A549 (cell line): ENCODE data around the gene NEDD9. TPM values are rescaled to one million over a fixed set of nuclear protein-coding genes. Genes with fewer than 3 reads are reported as not detected.

ENCODE experiments used
- ATAC-seq, 2 experiments: fragments of 200-7000 bp in 1 of 2; fragments of >200 bp in 1 of 2; cut with Nextera tagmentation in 1 of 2; cut with Tn5 transposase in 1 of 2; 3 replicates each; pipeline versions ENCODE4 v1.8.0 to v1.9.1; 2018 to 2020; ENCODE audit warnings: mild to moderate bottlenecking in 1 of 2, moderate library complexity in 1 of 2
- CTCF ChIA-PET: fragments of 300-600 bp; sonication (Branson Sonifier 250); formaldehyde crosslinking; extraction: SDS; loops from one replicate; lab custom pipeline; 2021; ENCODE audit warnings: antibody characterized with exemption, inconsistent platforms; lab: Yijun Ruan, JAX
- POLR2A ChIA-PET: fragments of 350-600 bp; formaldehyde crosslinking; extraction: SDS; loops from one replicate; lab custom pipeline; 2021; ENCODE audit warnings: antibody characterized with exemption, inconsistent platforms; lab: Yijun Ruan, JAX
- DNase-seq, 2 experiments: peaks; one replicate each; pipeline versions ENCODE4 v3.0.0 to v3.0.0-alpha.2; 2011 to 2016; ENCODE audit warnings: low read depth in 1 of 2, low spot score in 1 of 2
- FAIRE-seq: peaks from 2 replicates; lab custom pipeline; 2011; peaks lifted over from hg19 to GRCh38; lab: Jason Lieb, UNC
- H3K27ac ChIP-seq, 2 experiments: fragments of >200 bp; sonication (Bioruptor Twin); formaldehyde crosslinking; 3 replicates each; pipeline ENCODE4 v1.5.1; 2016 to 2017
- H3K4me1 ChIP-seq: fragments of >200 bp; sonication (Bioruptor Twin); formaldehyde crosslinking; 3 replicates; pipeline ENCODE4 v1.6.1; 2016
- H3K4me2 ChIP-seq: fragments of >200 bp; sonication (Bioruptor Twin); formaldehyde crosslinking; 3 replicates; pipeline ENCODE4 v1.6.1; 2016
- H3K4me3 ChIP-seq: fragments of >200 bp; sonication (Bioruptor Twin); formaldehyde crosslinking; 3 replicates; pipeline ENCODE4 v1.5.1; 2016
- H3K9me3 ChIP-seq: fragments of >200 bp; sonication (Bioruptor Twin); formaldehyde crosslinking; 3 replicates; pipeline ENCODE4 v1.6.1; 2016
- CBX2 ChIP-seq: fragments of 200-600 bp; sonication (generic); IDR thresholded peaks from 2 replicates; pipeline ENCODE4 v1.6.1; 2016; ENCODE audit warnings: low read depth, mild to moderate bottlenecking, borderline replicate concordance
- CEBPB ChIP-seq, 2 experiments: fragments of >200 bp in 1 of 2; sonication (Bioruptor Twin) in 1 of 2; formaldehyde crosslinking in 1 of 2; IDR thresholded peaks; 2 replicates each; pipeline ENCODE4 v1.6.1; 2012 to 2016
- CHD2 ChIP-seq: fragments of 150-350 bp; IDR thresholded peaks from 2 replicates; pipeline ENCODE4 v1.6.1; 2014; ENCODE audit warnings: low read length; ENCODE audit not compliant: partially characterized antibody
- FOSB ChIP-seq: fragments of 250-450 bp; sonication (Bioruptor Pico); IDR thresholded peaks from 2 replicates; pipeline ENCODE4 v1.5.0; 2020; ENCODE audit warnings: mild to moderate bottlenecking, moderate library complexity
- FOSL2 ChIP-seq, 2 experiments: fragments of 450-650 bp in 1 of 2; fragments of >200 bp in 1 of 2; sonication (Bioruptor Twin) in 1 of 2; formaldehyde crosslinking; IDR thresholded peaks; 2 replicates each; pipeline versions ENCODE4 v1.5.0 to v1.6.1; 2016 to 2020; ENCODE audit warnings: mild to moderate bottlenecking in 1 of 2, moderate library complexity in 1 of 2
- FOXS1 ChIP-seq: fragments of 250-450 bp; sonication (Bioruptor Pico); IDR thresholded peaks from 2 replicates; pipeline ENCODE4 v1.5.0; 2020; ENCODE audit warnings: mild to moderate bottlenecking, moderate library complexity
- GATA3 ChIP-seq: IDR thresholded peaks from 2 replicates; pipeline ENCODE4 v1.6.1; 2012; ENCODE audit warnings: borderline replicate concordance
- HOXB13 ChIP-seq: fragments of 250-450 bp; sonication (Bioruptor Pico); IDR thresholded peaks from 2 replicates; pipeline ENCODE4 v1.5.0; 2020; ENCODE audit warnings: low read depth, mild to moderate bottlenecking, moderate library complexity
- HOXB5 ChIP-seq: fragments of 250-450 bp; sonication (Bioruptor Pico); IDR thresholded peaks from 2 replicates; pipeline ENCODE4 v1.5.0; 2020; ENCODE audit warnings: mild to moderate bottlenecking, moderate library complexity
- JUN ChIP-seq, 2 experiments: fragments of >200 bp; sonication (Bioruptor Twin); formaldehyde crosslinking; IDR thresholded peaks; 2 replicates in 1 of 2; 3 replicates in 1 of 2; pipeline ENCODE4 v1.6.1; 2016 to 2017
- MAFK ChIP-seq: fragments of 450-650 bp; IDR thresholded peaks from 2 replicates; pipeline ENCODE4 v1.6.1; 2014; ENCODE audit not compliant: partially characterized antibody
- MAZ ChIP-seq: fragments of 150-350 bp; IDR thresholded peaks from 2 replicates; pipeline ENCODE4 v1.6.1; 2014; ENCODE audit warnings: antibody characterized with exemption, low read depth, low read length, borderline replicate concordance
- MYC ChIP-seq: IDR thresholded peaks from 2 replicates; pipeline ENCODE4 v1.6.1; 2012; ENCODE audit warnings: mild to moderate bottlenecking, inconsistent platforms, low read length, improper control_type of control experiment, borderline replicate concordance
- NPAS2 ChIP-seq: fragments of 250-450 bp; sonication (Bioruptor Pico); IDR thresholded peaks from 2 replicates; pipeline ENCODE4 v1.8.0; 2022; ENCODE audit warnings: mild to moderate bottlenecking, moderate library complexity, borderline replicate concordance
- RAD21 ChIP-seq, 2 experiments: fragments of >200 bp in 1 of 2; sonication (Bioruptor Twin) in 1 of 2; formaldehyde crosslinking in 1 of 2; IDR thresholded peaks in 1 of 2; conservative IDR thresholded peaks in 1 of 2; 2 replicates in 1 of 2; 3 replicates in 1 of 2; pipeline ENCODE4 v1.6.1; 2012 to 2018; ENCODE audit warnings: inconsistent platforms in 1 of 2
- RARB ChIP-seq: fragments of 250-450 bp; sonication (Bioruptor Pico); IDR thresholded peaks from 2 replicates; pipeline ENCODE4 v1.8.0; 2021; ENCODE audit warnings: mild to moderate bottlenecking, moderate library complexity
- RFX5 ChIP-seq: fragments of 450-650 bp; IDR thresholded peaks from 2 replicates; pipeline ENCODE4 v1.7.1; 2014; ENCODE audit warnings: antibody characterized with exemption, mild to moderate bottlenecking, moderate library complexity
- SMC3 ChIP-seq: fragments of >200 bp; sonication (Bioruptor Twin); formaldehyde crosslinking; IDR thresholded peaks from 3 replicates; pipeline ENCODE4 v1.6.1; 2018; ENCODE audit warnings: inconsistent platforms
- SREBF2 ChIP-seq: fragments of 450-650 bp; IDR thresholded peaks from 2 replicates; pipeline ENCODE4 v1.6.1; 2014; ENCODE audit warnings: mild to moderate bottlenecking, moderate library complexity
- ZFP36 ChIP-seq: fragments of 450-650 bp; IDR thresholded peaks from 2 replicates; pipeline ENCODE4 v1.6.1; 2014; ENCODE audit warnings: borderline replicate concordance; ENCODE audit not compliant: partially characterized antibody
- WGBS: methylation state at CpG from one replicate; pipeline ENCODE4 v1.1.6; 2017; ENCODE audit errors: missing lambda C conversion rate; 5-methylcytosine and 5-hydroxymethylcytosine counted together
- polyA plus RNA-seq, 4 experiments: library from polyadenylated mRNA; depleted of rRNA in 3 of 4; stranded (reverse); fragments of >200 nt; fragmentation: RNase III in 1 of 4; extraction: RNeasy Plus Mini Kit Qiagen cat#74134 plus additional on column Dnase treatment in 1 of 4; gene quantifications; 2 replicates in 3 of 4; 3 replicates in 1 of 4; pipeline ENCODE4 v1.2.3, GENCODE V29; 2011 to 2017
- TF ChIP-seq, protein P1 (sequence below): fragments of 250-450 bp; sonication (Bioruptor Pico); IDR thresholded peaks from 2 replicates; pipeline ENCODE4 v1.5.0; 2021; ENCODE audit warnings: mild to moderate bottlenecking, moderate library complexity, borderline replicate concordance
- TF ChIP-seq, protein P2 (sequence below): fragments of 200-600 bp; sonication (generic); IDR thresholded peaks from 2 replicates; pipeline ENCODE4 v1.6.1; 2016; ENCODE audit warnings: antibody characterized with exemption, mild to moderate bottlenecking, moderate library complexity

NEDD9 gene
- polyA plus RNA-seq, 2 of the 4 experiments (the other 2 are of a cell fraction): 46.7 to 79.6 TPM

DNA sequence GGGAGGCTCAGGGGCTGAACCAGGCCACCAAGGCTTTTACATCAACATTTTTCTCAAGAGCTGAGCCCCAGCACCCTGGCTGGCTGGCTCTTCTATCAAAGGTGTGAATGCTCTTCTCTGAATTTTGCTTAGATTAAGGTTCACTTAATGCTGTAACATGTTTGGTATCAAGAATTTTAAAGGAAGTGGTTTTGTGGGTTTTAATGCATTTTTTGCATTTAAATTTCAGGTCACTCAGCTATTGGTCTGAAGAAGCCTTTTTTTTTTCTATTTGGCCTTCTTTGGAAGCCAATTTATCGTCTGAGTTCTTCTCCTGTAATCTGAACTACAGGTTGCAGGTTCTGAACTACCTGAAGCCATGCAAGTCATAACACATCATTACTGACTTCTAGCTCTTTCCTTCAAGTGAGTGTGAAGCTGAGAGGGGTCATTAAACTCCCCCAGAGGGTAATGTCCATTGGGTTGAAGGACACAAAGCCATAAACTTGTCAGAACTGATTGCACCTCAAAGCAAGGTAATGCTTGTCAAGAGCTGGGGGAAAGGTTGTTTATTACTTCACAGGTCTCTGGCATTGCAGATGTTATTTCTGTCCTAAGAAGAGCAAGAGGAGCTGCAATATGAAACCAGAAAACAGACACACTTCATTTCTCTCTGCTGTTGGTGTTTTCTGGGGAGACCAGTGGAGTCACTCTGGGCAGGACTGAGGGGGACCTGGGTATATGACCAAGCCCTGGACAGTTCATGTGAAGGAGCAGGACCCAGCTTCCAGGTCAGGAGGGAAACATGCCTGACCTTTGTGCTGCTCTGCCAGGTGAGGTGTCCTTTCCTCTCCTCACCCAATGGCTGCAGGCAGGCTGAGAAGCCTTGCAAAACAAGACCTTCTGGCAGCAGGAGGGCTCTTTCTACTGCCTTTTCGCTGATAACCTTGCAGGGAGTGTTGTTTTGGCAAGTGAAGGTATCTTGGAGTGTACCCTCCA lies 26.1 kb upstream of the NEDD9 start:
- CTCF ChIA-PET: no interaction called here
- 86% methylated on average over 2 of the region's 2 CpGs for WGBS
- peaks cover 26% of the 10 kb centered on the region for H3K4me1 ChIP-seq
- no peak overlapping the region for H3K4me2 ChIP-seq
- no peak overlapping the region for H3K4me3 ChIP-seq
- TF ChIP-seq NPAS2 (CRISPR knock-in tag): no peak
- TF ChIP-seq MAFK: no peak
- no peak for TF ChIP-seq JUN (IDR thresholded peaks at IDR 0.05)
- DNase-seq (no peak), ATAC-seq (no peak), FAIRE-seq (no peak)
- H3K27ac ChIP-seq: peak overlapping the region; percentile 17 to 63; a peak in 4 of 6 replicates
- POLR2A ChIA-PET: interaction anchor here (0.6 kb wide), 1 partner anchor 26 kb away, joined by 3 read pairs; the partner anchor contains the start of gene NEDD9
- H3K9me3 ChIP-seq: no peaks in the 10 kb centered on the region

DNA sequence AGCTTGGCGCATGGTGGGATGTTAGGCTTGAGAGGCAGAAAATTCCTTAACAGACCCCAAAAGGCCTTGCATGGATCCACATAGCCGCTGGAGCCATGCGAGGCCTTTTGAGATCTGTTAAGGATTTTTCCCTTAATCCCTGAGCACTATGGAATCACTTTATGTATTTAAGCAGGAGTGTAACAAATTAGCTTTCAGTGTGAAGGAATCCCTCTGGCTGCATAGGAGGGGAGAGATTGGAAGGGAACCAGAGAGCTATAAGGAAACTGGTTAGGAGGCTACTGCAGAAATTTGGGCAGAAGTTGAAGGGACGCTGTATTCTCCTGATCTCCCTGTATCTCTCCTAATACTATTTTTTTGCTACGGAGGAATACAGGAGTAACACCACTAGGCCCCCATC lies 23.1 kb upstream of the NEDD9 start:
- Histone ChIP-seq H3K9me3 (no peaks in the 10 kb centered on the region), H3K4me2 (no peak overlapping the region)
- POLR2A ChIA-PET: no interaction called here
- no peak for FAIRE-seq
- no peak for DNase-seq
- no peak for TF ChIP-seq CEBPB (IDR thresholded peaks at IDR 0.05)
- TF ChIP-seq FOXS1 (CRISPR knock-in tag): no peak
- no peak for TF ChIP-seq MAZ
- TF ChIP-seq RAD21 (conservative IDR thresholded peaks at IDR 0.05 in 1 of 2, IDR thresholded peaks at IDR 0.05 in 1 of 2): no peak
- TF ChIP-seq CHD2: no peak
- TF ChIP-seq, protein P1, sequence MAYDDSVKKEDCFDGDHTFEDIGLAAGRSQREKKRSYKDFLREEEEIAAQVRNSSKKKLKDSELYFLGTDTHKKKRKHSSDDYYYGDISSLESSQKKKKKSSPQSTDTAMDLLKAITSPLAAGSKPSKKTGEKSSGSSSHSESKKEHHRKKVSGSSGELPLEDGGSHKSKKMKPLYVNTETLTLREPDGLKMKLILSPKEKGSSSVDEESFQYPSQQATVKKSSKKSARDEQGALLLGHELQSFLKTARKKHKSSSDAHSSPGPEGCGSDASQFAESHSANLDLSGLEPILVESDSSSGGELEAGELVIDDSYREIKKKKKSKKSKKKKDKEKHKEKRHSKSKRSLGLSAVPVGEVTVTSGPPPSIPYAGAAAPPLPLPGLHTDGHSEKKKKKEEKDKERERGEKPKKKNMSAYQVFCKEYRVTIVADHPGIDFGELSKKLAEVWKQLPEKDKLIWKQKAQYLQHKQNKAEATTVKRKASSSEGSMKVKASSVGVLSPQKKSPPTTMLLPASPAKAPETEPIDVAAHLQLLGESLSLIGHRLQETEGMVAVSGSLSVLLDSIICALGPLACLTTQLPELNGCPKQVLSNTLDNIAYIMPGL: no peak
- no peak for TF ChIP-seq GATA3
- TF ChIP-seq CBX2: no peak
- no peak for TF ChIP-seq HOXB5 (CRISPR knock-in tag)
- TF ChIP-seq HOXB13 (CRISPR knock-in tag): no peak
- TF ChIP-seq RARB (CRISPR knock-in tag): no peak
- no peak for TF ChIP-seq MYC
- TF ChIP-seq RFX5: no peak
- no peak for TF ChIP-seq ZFP36
- TF ChIP-seq SREBF2: no peak
- no peak for TF ChIP-seq FOSB (CRISPR knock-in tag)
- TF ChIP-seq, all 56 proteins: peak for 0
- Histone ChIP-seq H3K27ac (peak overlapping the region in 1 of 2 experiments; percentile 26; a peak in 2 of 6 replicates), H3K4me1 (peaks cover 42% of the 10 kb centered on the region), H3K4me3 (no peak overlapping the region)
- no peak for ATAC-seq
- WGBS: 94% methylated on average over 5 of the region's 5 CpGs
- CTCF ChIA-PET: interaction anchor here (1.8 kb wide), 1 partner anchor 15 kb away, joined by 4 read pairs; no protein-coding TSS in a partner anchor

DNA sequence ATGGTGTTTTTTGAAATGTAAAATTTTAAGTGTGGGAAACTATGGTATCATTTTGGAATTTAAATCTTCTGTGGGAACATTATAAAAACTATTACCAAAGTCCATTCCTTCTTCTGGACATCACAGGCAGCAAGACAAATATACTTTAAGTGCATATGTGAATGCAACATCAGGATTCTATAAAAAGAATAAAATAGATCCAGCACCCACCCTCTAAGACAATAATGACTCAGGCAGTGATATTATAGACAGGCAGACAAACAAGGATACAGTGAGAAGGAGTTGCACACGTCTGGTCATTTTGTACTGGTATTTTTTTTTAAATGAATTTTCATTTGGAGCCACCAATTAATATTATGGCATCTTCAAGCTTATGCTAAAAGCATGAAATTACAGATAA lies 21.1 kb upstream of the NEDD9 start:
- peak in 1 of 2 experiments; percentile 60; a peak in 3 of 6 replicates for ATAC-seq
- peak overlapping the region; percentile 48 to 71; a peak in 5 of 6 replicates for H3K27ac ChIP-seq
- no peak overlapping the region for H3K4me3 ChIP-seq
- 8% methylated on average over 1 of the region's 1 CpG for WGBS
- ChIA-PET POLR2A (no interaction called here), CTCF (interaction anchor here (1.8 kb wide), 1 partner anchor 17 kb away, joined by 4 read pairs; no protein-coding TSS in a partner anchor)
- H3K4me1 ChIP-seq: peaks cover 35% of the 10 kb centered on the region
- DNase-seq: peak in 1 of 2 experiments; percentile 37
- H3K4me2 ChIP-seq: peak overlapping the region; percentile 50
- peaks cover 9% of the 10 kb centered on the region for H3K9me3 ChIP-seq
- TF ChIP-seq, protein P2, sequence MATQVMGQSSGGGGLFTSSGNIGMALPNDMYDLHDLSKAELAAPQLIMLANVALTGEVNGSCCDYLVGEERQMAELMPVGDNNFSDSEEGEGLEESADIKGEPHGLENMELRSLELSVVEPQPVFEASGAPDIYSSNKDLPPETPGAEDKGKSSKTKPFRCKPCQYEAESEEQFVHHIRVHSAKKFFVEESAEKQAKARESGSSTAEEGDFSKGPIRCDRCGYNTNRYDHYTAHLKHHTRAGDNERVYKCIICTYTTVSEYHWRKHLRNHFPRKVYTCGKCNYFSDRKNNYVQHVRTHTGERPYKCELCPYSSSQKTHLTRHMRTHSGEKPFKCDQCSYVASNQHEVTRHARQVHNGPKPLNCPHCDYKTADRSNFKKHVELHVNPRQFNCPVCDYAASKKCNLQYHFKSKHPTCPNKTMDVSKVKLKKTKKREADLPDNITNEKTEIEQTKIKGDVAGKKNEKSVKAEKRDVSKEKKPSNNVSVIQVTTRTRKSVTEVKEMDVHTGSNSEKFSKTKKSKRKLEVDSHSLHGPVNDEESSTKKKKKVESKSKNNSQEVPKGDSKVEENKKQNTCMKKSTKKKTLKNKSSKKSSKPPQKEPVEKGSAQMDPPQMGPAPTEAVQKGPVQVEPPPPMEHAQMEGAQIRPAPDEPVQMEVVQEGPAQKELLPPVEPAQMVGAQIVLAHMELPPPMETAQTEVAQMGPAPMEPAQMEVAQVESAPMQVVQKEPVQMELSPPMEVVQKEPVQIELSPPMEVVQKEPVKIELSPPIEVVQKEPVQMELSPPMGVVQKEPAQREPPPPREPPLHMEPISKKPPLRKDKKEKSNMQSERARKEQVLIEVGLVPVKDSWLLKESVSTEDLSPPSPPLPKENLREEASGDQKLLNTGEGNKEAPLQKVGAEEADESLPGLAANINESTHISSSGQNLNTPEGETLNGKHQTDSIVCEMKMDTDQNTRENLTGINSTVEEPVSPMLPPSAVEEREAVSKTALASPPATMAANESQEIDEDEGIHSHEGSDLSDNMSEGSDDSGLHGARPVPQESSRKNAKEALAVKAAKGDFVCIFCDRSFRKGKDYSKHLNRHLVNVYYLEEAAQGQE: no peak
- TF ChIP-seq FOSL2 (IDR thresholded peaks at IDR 0.05) (no peak), FOSL2 (CRISPR knock-in tag; IDR thresholded peaks at IDR 0.05) (peak; percentile 44), SMC3 (no peak)
- FAIRE-seq: no peak
